Stimulated activated CD4-positive, alpha-beta T cell treated with anti-CD3 and anti-CD28 coated beads, Interleukin-4, amount 100 ng/mL, for 1 hour (primary cell): ENCODE data around the gene ITGA11.

Experiments
- DNase-seq: peaks from one replicate; pipeline ENCODE4 v3.0.0-alpha.2; 2020

The ITGA11 gene

DNA sequence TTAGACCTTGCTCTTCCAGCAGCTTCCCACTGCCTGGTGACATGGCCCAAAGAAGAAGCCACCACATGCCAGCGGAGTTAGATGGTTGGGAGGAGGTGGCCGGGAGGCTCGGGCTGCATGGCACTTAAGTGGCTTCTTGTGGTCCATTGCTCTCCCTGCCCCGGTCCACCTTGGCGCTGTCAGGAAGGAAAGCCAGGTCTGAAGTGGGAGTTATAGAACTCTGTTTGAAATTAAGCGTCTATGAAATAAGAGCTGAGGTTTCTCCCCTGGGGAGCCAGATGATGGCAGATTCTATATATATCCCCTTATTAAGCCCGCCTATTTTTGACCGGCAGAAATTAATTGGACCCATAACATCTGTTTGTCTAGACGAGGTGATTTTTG lies 61.2 kb downstream of the ITGA11 start:
- DNase-seq, result no peak

DNA sequence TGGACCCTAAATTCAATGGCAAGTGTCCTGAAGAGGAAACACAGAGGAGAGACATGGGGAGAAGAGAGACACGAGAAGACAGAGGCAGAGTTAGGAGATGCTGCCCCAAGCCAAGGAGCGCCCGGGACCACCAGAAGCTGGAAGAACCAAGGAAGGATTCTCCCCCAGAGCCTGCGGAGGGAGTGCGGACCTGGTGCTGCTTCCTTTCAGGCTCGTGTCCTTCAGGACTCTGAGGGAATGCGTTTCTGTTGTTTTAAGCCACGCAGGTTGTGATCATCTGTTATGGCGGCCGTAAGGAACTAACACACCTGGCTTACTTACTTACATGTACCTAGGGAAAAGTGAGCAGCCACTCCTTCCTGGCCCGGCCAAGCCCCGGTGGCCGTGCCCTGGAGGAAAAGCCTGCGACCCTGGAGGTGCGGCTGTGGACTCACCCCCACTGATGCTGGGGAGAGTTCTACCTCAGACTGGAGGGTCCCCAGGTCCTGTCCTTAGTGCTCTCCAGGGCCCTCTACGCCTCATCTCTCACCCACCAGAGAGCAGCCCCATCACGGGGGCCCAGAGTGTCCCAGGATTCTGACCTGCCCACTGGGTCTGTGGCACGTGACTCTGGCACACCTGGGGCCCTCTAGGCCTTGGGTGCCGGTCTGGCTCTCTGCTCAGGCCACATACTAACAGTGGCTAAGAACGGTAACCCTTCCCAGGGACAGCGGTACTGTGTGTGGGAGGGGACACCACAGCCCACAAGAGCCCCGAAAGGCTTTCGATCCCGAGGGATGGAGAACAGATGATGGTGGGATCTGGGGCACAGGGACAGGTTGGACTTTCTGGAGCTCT lies 61.8 kb downstream of the ITGA11 start:
- no peak for DNase-seq

DNA sequence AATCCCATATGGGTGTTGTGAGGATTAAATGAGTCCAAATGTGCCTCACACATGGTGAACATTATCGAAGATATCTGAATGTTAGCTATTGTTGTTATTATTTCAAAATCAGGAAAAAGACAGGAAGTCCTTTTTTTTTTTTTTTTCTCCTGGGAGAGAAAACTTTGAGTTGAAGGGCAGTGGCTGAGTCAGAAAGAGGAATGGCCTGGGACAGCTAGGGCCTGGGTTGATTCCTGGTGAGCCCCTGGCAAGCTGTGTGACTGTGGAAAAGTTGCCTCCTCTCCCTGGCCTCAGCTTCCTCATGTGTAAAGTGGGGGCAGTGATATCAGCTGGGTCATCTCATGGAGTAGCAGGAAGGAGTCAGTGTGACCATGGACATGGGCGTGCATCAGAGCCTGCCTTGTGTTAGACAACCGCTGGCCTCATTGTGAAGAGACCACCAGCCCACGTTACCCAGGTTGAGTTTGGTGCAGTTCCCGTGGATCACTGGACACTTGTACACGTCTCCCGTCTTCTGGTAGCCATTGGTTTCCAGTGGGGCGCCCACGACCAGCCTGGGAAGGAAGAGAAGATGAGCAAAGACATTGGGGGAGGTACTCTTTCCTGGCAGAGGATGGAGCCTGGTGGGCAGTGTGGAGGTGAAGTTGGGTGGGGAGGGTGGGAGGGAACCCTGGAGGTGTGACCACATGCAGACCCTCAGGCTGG lies 63.1 kb downstream of the ITGA11 start:
- DNase-seq, result no peak

DNA sequence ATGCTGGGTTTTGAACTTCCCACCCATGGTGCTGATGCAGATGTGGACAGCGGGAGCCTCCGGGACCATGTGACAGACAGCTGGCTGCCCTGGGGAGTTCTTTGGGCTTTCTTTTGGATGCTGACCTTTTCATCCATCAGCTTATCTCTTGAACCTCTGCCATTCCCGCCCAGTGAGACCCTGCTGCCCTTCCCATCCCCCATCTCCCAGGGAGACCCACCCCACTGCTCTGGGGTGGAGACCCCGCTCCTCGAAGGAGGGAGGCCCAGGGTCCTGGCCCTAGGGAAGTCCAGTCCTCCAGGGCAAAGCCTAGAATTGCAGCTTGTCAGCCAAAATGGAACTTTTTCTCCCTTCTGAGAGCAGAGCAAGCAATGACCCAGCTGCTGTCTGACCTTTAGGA lies 64.0 kb downstream of the ITGA11 start:
- no peak for DNase-seq

DNA sequence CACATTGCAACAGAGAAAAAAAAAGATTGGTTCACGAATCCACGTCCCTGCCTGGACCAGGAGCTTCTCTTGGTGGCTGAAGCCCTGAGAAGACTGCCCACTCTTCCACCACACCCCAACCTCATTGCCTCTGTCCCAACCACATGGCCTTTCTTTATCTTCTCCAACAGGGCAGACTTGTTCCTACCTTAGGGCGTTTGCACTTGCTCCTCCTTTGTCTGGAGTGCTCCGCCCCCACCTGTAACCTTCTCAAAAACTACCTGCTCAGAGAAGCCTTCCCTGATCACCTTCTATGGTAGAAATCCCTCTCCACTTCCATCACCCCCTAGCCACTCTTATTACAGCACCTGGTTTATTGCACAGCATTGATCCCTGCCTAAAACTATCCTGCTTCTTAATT lies 64.7 kb downstream of the ITGA11 start:
- no peak for DNase-seq

DNA sequence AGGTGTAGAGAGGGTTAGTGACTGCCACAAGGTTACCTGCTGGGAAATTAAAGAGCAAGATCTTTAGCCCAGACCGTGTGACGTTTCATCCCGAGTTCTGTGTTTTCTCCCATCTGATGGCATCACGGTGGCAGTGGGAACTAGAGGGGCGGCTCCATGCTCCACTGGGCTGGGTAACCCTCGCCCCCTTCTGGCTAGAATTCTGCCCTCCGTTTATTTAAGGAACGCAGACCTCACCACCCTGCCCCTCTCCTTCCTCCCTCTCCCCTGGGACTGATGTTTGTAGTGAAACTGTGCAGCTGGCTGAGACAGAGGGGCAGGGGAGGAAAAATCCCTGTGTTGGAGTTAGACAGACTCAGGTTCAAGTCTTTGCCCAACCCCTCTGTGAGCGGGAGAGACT lies 65.6 kb downstream of the ITGA11 start:
- no peak for DNase-seq

DNA sequence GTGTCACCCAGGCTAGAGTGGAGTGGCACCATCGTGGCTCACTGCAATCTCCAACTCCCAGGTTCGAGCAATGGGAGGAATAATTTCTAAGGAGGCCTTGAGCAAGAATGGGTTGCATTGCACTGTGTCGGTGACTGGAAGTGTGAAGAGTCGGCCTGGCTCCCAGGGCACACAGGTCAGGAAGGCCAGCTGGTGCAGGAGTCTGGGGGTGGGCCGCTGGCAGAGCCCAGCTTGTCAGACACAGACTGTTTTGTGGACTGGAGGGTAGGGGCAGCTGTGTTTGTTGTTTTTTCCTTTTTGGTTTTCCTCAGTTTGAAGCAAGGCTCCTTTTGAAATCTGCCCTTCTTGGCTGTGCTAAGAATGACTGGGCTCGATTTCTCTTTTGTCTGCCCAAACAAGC lies 66.2 kb downstream of the ITGA11 start:
- no peak for DNase-seq

DNA sequence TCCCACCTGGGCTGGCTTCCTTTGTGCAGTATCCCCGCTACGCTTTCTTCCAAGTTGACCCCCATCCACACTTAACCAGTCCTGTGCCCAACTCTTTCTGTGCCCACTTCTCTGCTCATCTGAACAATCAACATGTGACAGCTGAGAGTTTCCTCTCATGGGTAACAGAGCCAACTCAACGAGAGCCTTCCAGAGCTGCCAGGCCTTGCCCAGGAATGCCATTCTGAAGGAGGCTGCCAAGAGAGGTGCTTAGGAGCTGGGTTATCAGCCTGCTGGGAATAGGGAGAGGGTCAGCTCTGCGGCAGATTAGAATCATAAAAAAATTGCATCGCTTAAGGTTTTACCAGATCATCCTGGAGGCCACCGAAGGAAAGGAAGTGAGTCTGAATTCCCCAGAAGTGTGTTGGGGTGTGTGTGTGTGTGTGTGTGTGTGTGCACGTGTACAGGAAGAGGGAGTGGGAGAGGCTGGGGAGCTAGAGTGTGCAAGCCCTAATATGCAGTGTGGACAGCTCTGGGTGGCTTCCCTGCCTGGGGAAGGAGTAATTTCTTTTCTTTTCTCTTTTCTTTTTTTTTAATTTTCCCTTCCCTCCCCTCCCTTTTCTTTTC lies 66.7 kb downstream of the ITGA11 start:
- no peak for DNase-seq

DNA sequence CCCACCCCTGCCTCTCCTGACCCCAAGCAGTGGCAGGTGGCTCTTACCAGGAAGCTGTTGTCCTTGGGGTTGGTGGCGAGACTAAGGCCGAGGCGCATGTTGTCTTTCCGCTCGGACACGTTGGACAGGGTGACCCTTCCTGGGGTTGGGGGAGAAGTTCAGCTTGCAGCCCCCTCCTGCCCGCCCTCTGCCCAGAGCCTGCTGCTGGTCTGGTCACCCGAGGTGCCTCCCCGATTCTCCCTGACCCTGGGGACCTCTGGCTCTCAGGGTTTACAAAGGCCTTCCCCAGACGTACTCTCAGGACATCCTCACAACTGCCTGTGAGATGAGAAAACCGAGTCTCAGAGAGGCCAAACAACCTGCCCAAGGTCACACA lies 67.3 kb downstream of the ITGA11 start:
- no peak for DNase-seq

DNA sequence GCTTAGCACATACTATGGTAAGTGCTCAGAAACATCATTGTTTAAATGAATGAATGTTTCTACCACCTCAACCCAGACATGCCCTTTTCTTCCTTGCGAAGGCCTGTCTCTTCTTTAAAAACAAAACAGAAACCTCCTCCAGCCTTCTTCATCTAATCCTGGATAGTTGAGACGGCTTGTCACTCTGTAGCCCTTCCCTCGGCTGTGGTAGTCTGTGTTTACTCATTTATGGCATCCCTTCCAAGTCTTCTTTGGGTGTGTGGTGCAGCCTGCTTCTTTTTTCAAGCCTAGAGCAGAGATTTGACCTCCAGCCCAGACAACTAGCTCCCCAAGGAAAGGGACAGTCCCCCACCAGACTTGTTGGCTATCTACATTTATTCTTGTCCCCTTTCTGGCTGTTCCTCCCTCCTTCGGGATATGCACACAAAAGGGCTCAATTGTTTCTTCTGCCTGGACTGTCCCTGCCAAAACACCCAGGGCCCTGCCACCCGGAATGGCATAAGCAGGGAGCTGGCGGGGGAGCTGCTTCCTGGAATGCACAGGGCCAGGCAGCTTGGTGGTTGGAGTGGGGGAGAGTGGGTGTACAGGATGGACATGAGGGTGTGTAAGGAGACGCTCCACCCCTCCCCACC lies 67.8 kb downstream of the ITGA11 start:
- DNase-seq, result no peak

DNA sequence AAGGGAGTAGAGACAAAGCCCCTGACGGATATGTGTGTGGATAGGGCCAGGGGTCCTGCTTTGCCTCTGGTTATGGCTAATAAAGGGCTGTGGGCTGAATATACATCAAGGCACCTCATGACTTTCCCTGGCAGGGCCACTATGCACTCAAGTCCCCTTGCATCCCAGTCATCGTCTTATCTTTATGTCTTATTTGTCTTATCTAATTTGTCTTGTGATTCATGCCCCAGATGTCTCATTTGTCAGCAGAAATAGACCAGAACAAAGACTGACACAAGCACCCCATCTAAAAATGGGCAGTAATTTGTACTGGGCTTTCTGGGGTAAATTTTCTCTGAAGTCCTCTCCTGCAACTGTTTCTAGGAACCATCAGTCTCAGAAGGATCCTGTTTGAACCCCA lies 68.6 kb downstream of the ITGA11 start:
- DNase-seq, result no peak

DNA sequence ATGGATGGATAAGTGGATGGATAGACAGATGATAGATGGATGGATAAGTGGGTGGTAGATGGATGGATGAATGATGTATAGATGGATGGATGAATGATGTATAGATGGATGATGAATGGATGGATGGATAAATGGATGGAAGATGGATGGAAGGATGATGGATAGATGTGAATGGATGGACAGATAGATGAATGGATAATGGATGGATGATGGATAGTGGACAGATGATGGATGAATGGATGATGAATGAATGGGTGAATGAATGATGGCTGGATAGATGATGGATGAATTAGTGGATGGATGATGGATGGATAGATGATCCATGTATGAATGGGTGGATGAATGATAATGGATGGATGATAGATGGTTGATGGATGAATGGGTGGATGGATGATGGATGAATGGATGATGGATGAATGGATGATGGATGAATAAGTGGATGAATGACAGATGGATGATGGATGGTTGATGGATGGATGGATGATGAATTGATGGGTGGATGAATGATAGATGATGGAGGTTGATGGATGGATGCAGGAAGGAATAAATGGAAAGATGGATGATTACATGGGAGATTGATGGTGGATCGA lies 69.3 kb downstream of the ITGA11 start:
- no peak for DNase-seq

DNA sequence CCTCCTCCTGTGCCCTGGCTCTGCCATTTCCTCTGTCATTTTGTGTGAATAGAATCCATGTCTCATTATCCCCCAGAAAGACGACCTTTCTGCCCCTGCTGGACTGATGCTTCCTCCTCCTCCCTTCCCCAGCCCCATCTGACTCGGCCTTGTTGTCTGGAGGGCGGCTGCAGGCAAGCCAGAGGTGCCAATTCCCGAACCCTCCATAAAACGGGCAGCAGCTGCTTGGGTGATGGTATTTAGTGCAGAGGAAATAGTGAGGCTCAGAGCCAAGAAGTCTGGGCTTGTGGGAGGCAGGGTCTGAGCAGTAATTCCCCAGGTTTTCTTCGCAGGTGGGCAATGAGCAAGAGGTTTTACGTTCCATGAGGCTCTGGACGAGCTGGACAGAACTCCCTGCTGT lies 71.2 kb downstream of the ITGA11 start:
- no peak for DNase-seq

DNA sequence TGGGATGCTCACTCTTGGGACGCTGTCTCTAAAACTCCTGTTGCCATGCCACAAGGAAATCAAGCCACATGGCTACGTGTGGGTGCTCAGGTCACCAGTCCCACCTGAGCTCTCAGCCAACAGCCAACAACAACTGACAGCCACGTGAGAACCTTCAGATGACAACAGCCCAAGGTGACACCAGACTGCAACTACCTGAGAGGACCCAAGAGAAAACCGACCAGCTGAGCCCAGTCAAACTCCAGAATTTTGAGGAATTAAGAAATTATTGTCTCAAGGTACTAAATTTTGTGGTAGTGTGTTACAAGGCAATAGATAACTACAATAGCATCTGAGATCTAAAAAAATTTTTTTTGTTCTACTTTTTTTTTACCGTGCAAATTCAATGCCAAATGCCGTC lies 75.2 kb downstream of the ITGA11 start:
- no peak for DNase-seq

DNA sequence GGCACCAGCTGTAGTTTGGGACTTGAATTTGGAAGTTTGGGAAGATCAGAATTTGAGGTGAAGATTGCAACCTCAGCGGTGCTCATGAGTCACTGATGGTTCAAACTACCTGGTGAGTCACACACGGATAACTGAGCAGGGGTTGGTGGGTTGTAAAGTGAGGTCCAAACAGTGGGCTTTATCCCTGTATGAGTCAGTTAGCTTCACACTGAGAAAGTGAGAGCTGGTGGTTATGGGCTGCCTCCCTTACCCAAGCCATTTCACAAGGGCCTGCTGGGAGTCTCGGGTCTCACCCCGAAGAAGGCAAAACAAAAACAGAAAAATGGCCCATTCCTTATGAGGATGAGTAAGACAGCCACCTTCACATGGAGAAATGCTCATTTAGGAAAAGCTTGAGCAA lies 77.0 kb downstream of the ITGA11 start:
- no peak for DNase-seq

DNA sequence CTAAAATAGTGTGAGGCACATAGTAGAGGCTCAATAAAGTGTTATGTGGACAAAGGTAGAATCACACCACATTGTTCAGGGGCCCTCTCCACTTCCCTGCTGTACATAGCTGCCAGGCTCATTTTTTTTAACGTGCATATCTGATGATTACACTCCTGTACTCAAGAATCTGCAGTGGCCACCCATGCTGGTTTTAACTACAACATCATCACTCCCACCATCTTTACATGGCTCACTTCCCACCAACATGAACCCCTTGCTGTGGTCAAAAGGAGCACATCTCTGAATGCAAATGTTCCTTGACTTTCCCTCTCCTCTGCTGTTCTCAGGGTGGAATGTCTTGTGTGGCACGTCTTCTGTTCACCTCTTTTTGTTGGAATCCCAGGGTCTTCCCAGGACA lies 77.7 kb downstream of the ITGA11 start:
- DNase-seq, result no peak

DNA sequence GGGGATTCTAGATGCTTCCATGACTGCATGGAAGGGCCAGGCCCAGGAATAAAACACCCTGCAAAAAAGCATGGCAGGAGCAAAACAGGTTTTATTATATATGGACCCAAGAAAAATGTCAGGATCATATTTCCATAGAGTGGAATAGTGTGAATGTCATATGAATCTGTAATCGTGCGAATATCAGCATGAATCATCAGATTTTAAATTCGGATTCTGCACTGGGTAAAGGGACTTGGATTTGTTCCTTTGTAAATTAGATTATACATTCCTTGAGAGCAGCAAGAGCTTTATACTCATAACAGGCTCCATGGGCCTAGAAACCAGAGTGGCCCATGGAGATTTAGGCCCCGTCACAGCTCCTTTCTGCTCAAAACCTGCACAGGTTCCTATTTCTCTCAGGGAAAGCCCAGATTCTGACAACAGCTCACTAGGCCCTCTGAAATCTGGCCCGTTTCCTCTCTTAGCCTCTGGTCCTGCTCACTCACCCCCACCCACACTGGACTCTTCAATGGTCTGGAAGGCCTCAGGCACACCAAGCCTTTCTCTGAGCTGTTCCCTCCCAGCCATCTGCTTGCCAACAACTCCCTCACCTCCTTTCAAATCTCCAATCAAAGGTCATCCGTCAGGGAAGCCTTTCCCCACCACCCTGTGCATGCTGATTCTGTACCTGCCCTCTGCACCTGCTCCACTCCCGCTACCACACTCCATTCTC lies 78.4 kb downstream of the ITGA11 start:
- no peak for DNase-seq

DNA sequence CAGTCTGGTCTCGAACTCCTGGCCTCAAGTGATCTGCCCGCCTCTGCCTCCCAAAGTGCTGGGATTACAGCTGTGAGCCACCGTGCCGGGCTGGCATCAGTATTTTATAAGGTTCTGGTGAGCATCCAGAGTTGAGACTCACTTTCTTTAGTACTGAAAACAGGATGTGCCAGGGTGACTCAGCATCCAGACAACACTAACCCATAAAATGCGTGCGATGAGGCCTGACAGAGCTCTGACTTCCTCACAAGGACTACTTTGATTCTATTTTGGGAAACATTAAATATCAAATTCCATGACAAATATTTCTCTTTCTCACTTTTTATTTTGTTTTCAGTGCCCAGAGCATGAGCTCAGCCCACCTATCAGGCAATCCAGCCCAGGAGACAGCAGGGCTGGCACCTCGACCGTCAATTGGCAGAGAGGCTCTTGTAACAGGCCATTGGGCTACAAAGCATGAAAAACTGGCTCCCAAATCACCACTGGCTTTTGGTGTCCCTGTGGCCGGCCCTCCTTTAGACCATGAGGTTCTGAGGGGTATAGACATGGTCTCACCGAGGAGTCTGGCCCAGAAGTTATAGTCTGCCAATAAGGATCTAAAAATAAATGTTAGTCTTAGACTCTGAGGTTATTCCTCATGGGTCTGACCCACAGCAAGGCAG lies 79.4 kb downstream of the ITGA11 start:
- peak; percentile 40 for DNase-seq

DNA sequence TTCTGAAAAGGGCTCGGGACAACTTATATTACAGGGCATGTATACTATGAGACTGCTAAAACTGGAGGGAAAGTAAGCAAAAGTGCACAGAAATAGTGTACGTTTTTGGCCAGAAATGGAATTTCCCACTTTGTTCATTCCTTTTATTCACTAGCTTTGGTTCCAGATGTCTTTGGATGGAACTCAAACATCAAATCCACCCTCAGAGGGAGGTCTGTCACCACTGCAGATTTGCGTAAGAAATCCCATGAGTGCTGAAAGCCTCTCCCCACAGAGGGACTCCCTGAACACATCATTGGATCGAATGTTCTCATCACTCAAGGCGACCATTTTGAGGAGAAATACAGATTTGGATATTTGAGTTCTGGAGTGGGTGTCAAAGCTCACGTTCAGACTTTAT lies 82.8 kb downstream of the ITGA11 start:
- DNase-seq, result no peak

DNA sequence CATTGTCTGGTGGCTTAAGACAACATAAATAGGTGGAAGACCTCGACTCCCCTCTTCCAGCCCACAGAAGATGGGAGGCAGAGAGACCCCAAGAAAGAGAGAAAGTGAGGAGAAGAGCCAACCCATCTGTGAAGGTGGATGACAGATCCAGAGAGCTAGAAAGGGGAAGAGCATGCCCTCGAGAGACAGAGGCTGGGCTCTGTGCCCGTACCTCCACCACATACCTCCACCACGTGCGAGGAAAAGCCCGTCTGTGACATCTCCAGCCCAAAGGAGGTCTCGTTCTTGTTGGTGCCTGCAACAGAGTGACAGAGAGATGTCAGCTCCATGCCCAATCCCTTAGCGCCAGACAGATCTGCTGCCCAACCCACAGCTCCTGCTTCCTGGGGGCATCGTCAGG lies 83.4 kb downstream of the ITGA11 start:
- DNase-seq, result no peak

DNA sequence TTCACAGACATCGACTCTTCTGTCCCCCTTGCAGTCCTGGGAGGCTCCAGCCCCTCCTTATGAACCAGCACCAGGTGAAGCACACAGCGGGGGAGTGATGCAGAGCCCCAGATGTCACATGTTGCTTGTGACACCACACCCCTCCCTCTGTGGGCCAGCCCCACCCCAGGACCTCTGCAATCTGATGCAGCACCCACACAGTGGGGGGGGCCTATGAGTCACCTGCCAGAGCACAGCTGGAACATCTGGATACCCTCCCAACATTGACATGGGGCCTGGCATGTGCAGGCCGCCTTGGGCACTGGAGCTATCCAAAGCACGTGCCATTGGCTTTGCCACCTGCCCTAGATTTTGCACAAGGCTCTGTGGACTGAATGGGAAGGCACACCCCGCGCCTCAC lies 83.9 kb downstream of the ITGA11 start:
- DNase-seq, result peak; percentile 36

DNA sequence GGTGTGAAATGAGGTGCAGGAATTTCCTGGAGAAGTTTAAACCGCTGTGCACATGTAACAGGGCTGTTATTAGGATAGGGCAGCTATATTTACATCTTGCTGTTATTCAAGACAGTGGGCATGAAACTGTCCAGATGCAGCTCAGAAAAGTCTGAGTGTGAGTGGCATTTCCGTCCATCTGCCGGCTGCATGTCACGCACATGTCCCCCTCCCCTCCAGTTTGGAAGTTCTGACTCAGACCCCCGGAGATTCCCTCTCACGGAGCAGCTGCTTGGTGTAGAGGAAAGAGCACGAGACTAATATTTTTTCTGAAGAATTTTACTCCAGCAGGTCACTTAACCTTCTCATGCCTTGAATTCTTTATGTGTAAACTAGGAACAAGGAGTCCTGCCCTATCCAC lies 84.6 kb downstream of the ITGA11 start:
- DNase-seq, result no peak
